Erythroblast (primary cell): Measurements from ENCODE around the gene L1CAM.

ENCODE experiments used
- GATA1 ChIP-seq: IDR thresholded peaks from 2 replicates; pipeline ENCODE4 v1.6.1; 2011; ENCODE audit warnings: low read depth, mild to moderate bottlenecking, control low read depth, low read length, moderate library complexity
- POLR2A ChIP-seq: IDR thresholded peaks from 2 replicates; pipeline ENCODE4 v1.6.1; 2011; ENCODE audit warnings: mild to moderate bottlenecking, low read length

- TF ChIP-seq POLR2A (no peak), GATA1 (no peak)
Measured at GRCh38 chrX:153933748-153934147, 47.8 kb upstream of the L1CAM start.
